CD4-positive, alpha-beta T cell treated with Interleukin-1 beta for 1 hour (primary cell): ENCODE results near the gene ABRACL.
A peak's percentile ranks its signal among the peaks of the same experiment; 100 is the strongest.
"Not testable (repeated sequence)": the region's sequence is repeated elsewhere in the genome, so short reads cannot be mapped to it uniquely, and the experiment has no call there.

Experiments
- DNase-seq, 2 donors: peaks; one replicate each; pipeline ENCODE4 v3.0.0-alpha.2; 2020 to 2022

ABRACL gene

DNA sequence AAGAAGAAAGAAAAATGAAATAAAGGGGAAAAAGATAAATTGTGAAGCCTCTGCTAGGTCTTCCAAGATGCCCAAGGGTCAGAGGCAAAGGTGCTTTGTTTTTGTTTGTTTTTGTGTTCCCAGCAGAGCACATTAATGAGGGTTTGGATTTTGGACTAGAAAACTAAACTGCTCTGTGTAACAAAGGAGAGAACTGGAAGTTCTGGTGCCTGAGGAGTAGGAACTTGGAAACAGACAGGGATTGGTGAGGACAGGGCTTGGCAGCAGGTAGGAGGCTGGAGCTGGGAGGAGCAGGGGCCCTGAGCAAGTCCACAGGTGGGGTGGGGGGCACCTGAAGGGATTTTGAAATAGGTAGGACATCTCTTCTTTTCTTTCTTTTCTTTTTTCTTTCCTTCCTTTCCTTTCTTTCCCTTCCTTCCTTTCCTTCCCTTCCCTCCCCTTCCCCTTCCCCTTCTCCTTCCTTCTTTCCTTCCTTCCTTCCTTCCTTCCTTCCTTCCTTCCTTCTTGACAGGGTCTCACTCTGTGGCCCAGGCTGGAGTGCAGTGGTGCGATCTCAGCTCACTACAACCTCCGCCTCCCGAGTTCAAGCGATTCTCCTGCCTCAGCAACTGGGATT lies 15.3 kb upstream of the ABRACL start:
- DNase-seq: no peak

DNA sequence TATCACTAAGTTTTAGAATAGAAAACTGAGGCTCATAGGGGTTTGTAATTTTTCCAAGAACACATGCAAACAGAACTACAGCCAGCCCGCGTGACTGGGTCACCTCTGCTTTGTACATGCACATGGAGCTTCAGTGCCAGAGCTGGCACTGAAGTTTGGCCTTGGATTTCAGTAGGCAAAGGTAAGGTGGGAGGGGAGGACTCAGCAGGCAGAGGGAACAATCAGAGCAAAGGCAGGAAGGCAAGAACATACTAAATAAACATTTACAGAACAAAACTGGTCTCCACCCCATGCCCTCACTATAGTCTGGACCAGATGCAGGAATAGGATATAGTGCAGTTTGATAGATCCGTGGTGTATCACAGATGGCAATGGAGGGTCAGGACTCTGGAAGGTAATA lies 13.6 kb upstream of the ABRACL start:
- no peak for DNase-seq

DNA sequence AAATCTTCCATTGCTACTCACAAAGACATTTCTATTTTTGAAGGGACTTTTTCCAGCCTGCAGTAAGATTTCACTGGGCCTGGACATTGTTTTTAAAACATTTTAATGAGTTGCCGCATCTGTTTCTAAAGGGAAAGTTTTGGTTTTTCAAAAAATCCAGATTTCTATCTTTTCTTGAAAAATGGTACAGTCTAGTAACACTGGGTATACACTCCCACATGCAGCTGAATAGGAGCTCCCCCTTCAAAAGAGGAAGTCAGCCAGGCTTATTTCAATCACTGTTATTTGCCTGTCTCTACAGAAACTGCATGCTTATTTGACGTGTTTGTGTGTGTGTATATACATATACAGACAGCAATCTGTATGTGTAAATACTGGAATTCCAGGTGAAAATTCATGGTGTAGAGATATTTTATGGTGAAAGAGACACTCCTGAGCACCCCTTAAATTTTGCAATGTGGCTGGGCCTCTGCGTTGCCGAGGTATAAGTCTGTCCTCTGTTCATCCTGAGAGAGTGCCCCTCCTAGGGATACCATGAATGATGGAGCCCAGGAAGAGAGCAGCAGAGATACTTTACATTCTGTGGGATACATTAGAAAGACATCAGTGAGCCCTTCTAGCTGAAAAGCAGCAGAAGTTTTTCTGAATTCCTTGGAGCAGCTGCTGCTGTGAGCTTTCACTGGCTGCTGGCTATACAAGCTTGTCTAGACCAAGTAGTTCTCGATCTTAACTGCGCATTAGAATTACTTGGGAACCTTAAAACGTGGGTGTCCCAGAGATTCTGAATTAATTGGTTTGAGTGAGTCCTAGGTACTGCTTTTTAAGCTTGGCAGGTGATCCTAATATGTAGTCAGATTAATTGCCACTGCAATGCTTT lies 12.0 kb upstream of the ABRACL start:
- DNase-seq: no peak

DNA sequence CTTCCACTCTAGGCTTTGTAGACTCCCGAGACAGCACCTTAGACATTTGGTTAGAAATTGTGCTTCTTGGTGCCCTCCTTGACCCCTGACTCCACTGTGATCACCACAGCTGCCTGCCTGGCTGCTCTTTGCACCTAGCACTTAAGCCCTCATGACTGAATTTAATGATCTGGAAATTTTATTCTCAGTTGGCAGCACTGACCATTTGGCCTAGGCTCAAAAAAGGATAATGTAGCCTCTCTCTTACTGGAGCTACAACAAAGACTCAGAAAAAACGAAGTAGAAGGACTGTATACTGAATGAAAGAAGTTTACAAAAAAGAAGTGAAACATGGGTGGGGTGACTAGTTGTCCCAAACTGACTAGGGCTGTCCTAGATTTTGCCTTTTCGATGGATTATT lies 11.3 kb upstream of the ABRACL start:
- DNase-seq: no peak

DNA sequence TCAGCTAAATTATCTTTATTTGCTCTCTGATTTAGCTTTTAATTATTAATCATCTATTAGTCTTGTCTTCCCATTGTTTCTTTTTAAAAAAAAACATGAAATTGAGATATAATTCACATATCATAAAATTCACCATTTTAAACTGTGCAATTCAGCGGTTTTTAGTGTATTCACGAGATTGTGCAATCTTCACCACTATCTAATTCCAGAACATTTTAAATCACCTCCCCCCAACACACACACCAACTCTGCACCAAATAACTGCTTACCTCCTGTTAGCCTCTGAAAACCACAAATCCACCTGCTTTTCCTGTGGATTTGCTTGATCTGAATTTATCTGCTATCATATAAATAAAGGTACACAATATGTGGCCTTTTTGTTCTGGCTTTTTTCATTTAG lies 8.8 kb upstream of the ABRACL start:
- DNase-seq: no peak

DNA sequence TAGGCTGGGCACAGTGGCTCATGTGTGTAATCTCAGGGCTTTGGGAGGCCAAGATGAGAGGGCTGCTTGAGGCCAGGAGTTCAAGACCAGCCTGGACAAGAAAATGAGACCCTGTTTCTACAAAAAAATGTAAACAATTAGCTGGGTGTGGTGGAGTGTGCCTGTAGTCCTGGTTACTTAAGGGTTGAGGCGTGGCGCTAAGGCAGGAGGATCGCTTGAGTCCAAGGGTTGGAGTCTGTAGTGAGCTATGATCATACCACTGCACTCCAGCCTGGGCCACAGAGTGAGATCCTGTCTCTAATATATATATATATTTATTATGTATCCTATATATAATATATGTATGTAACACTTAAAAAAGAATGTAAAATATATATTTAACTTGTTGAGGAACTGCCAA lies 7.9 kb upstream of the ABRACL start:
- DNase-seq: no peak

DNA sequence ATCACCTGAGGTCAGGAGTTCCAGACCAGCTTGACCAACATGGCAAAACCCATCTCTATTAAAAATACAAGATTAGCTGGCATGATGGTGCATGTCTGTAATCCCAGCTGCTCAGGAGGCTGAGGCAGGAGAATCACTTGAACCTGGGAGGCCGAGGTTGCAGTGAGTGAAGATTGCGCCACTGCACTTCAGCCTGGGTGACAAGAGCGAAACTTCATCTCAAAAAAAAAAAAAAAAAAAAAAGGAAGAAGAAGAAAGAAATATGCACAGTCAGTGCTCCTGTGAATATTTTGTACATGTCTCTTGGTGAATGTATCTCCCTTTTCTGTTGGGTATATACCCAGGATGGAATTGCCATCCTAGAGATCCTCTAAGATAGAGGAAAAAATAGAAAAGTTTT lies 3.1 kb upstream of the ABRACL start:
- DNase-seq: not testable (repeated sequence)

DNA sequence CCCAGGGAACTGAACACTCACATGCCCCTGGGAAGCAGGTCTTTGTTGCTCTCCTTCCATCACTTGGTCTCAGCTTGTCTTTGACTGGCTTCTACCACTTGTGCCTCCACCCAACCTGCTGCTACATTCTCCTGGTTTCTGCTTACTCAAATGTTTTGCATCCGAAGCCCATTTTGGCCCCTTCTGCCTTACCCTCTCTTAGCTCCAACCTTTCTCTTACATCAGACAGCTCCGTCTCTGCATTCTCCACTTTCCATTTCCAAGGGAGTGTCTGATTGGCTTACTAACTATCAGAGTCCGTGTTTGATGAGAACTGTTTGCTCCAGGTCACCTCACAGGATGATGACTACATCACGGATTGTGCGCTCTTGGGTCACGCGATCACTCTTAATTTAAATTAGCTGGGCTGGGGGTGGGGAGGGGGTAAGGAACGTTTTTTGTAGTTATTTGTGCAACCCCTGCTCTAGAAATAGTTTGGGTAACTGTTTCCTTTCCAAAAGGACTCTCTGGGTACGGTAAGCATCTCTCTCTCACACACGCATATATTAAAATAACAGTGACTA lies 844 bp upstream of the ABRACL start:
- peak; percentile 21 to 52 for DNase-seq

DNA sequence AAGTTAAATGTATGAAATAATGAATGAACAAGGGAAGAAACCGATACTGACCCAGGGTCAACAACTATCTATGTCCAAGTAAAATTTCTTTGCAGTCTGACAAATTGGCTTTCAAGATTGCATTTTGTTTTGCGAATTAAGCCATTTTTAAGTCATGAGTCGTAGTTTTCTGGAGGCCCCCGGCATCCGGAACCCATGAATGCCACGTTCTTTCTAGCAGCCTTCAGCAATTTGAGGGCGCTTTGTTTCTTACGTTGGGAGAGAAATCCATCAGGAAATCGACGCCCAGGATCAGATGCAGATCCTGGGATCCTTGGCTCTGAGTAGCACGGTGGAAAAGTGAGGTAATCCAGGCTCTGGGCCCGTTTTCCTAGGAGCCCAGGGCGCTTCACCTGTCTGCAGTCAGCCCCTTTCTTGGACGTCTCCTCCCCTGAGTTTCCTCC lies 309 bp upstream of the ABRACL start:
- no peak for DNase-seq

DNA sequence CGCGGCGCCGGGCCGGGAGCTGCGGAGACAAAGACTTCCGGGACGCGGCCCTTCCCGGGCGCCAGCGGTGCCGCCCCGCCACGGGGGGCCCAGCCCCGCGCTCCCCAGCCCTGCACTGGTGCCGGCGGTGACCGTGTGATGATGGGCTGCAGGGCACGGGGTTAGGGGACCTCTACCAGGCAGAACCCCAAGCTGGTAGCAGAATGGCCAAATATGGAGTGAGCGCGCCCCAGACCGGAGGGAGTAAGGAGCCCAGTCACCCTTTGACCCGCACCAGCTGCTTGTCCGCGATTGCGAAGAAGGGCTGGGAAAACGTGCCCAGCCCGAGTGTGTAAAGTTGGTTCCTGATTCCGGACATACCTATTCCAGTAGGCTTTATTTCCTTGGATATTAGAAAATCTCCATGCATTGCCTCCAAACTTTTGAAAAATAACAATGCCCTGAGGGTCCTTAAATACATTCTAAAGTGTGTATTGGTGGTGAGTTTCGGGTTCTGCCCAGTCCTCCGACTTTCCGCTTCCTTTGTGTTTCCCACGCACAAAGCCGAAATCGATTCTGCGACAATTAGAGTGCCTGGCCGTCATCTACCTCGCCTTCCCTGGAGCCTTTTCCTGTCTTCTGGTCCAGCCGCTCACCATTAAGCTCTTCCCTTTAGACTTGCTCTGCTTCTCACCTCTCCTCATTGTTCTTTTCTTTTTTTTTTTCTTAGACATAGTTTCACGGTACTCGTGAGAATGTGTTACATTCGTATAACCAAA lies 1.1 kb downstream of the ABRACL start:
- DNase-seq: peak in 1 of 2 donors; percentile 31

DNA sequence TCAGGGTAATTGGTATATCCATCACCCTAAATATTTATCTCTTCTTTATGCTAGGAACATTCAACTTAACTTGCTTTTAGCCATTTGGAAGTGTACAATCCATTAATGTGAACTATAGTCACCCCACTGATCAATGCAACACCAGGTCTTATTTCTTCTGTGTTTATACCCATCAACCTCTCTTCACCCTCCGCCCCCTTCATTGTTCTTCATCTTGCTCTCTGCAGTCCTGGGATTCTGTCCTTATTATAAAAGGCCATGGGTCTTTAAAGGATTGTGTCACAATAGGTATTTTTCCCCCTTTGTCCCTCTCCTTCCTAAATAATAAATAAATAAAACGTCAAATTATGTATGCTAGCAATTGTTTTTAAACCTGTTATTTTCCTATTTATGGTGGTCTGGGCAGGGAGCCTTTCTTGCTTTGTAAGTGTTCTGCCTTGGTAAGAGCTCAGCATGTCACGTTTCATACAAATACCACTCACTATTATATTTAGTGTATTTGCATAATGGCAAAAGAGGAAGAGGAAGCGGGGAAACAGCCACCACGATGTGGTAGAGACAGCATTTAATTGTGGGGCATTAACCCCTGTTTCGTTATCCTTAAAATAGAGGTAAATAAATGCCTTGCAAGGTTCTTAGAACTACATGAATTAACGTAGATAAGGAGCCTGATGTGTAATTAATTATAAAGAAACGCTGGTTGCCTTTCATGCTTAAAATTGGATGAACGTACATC lies 1.9 kb downstream of the ABRACL start:
- peak; percentile 28 to 37 for DNase-seq

DNA sequence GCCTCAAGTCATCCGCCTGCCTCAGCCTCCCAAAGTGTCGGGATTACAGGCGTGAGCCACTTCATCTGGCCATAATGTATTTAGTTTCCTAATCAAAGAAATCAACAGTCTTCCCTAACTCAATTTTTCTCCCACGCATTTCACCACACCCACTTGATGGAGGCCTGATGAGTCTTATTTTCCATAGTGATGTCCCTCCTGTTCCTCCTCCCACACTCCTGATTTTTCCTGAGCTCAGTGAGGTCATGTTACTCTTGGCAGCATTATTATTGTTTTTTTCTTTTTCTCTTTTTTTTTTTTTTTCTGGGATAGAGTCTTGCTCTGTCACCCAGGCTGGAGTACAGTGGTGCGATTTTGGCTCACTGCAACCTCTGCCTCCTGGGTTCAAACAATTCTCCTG lies 8.9 kb downstream of the ABRACL start:
- DNase-seq: no peak

DNA sequence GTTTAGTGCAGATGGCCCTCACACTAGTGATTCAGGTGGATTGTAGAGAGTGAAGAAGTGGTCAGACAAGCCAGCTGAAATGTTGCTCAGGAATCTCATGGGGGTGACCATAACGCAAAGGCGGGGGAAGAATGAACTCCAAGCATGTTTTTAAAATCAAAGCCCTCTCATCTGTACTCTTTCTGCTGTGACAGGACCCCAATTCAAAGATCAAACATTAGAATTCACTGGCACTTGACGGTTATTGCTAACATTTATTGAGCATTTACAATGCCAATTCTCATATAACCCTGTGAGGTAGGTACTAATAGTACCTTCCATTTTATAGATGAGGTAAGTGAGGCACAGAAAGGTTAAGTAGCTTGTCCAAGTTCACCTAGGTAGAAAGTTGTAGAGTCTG lies 15.7 kb downstream of the ABRACL start:
- DNase-seq: no peak

DNA sequence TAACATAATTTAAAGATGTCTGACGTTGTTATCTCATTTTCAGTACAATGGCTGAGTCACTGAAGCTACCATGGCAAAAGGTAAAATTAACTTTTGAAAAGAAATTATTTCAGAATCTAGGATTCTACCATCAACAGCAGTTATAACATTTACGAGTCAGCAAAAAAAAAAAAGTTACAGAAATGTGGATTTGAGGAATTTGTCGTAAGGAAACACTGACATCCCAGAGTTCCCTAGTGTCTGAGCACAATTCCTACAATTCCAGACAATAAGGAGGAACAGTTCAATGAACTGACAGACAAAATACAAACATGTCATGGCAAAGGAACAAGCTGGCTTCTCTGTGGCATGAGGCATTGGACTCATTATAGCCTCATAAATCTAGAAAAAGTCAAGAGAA lies 19.1 kb downstream of the ABRACL start:
- DNase-seq: no peak

DNA sequence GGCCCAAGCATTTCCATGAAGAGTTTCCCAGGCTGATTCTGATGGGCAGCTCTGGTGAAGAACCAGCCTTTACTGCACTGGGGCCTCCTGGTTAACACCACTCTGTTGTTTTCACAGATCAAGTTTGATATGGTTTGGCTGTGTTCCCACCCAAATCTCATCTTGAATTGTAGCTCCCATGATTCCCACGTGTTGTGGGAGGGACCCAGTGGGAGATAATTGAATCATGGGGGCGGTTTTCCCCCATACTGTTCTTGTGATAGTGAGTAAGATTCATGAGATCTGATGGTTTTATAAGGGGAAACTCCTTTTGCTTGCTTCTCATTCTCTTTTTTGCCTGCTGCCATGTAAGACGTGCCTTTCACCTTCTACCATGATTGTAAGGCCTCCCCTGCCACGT lies 20.4 kb downstream of the ABRACL start:
- DNase-seq: not testable (repeated sequence)

DNA sequence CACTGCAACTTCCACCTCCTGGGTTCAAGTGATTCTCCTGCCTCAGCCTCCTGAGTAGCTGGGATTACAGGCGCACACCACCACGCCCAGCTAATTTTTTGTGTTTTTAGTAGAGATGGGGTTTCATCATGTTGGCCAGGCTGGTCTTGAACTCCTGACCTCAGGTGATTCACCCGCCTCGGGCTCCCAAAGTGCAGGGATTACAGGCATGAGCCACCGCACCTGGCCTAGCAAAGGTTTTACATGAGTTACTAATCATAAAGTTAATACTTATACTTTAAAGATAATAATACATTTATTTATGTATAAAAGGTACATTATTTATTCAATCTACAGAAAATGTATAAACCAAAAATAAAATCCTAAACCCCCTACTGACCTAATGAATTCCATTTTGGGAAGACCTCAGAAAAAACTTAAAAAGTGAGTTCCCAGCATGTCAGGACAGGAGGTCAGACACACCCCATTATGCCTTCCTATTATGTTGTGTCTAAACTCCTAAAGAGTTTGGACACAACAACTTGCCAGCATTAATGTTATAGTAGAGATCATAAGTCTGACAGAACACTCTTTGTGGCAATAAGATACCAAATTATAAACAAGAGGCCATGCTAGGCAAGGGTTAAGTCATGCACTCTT lies 21.7 kb downstream of the ABRACL start:
- not testable (repeated sequence) for DNase-seq

DNA sequence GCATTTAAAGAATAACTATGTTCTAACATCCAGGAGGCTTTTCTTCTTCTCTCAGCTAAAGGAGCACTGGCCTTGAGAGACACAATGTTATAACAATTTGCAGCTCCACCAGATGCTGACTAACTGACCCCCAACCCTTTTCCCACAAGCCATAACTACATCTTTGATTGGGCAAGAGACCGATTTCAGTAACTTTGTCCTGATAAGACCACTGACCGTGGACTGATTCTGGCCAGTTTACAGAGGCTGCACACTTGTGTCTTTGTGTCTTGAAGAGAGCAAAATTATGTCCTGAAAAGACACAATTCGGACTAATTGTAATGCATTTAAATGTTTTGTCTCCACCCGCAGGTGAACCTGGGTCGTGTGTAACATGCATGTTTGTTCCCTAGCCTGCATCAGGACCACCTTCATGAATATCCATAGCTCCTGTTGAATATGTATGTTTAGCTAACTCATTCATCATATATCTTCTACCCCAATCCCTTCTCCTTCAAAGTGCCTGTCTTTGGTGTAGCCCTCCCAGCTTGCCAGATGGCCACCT lies 22.3 kb downstream of the ABRACL start:
- peak in 1 of 2 donors; percentile 12 for DNase-seq

DNA sequence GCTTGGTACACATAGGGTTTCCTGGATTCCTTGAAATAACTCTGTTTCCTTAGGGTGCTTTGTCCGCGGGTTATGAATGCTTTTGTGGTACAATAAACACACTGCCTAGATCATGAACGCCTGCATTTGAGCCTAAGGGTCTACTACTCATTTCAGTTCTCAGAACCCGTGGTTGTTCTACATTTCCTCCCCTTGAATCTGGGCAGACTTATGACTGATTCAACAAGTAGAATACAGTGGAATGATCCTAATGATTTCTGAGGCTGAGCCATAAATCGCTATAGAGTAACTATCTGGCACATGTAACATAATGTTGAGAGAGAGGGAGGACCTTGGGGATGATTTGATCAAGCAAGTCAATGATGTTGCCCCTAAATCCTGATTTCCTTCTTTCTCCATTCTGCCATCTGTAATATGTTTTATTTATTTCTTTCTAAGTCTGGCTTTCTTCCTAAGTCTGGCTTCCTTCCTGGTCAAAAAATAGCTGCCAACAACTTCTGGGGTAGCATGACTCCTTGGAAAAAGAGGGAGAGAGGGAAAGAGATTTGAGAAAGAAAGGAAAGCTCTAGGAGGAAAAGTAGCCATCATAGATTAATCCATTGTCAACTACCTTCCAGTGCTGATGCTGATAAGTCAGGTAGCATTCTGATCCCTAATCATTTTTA lies 23.0 kb downstream of the ABRACL start:
- no peak for DNase-seq

DNA sequence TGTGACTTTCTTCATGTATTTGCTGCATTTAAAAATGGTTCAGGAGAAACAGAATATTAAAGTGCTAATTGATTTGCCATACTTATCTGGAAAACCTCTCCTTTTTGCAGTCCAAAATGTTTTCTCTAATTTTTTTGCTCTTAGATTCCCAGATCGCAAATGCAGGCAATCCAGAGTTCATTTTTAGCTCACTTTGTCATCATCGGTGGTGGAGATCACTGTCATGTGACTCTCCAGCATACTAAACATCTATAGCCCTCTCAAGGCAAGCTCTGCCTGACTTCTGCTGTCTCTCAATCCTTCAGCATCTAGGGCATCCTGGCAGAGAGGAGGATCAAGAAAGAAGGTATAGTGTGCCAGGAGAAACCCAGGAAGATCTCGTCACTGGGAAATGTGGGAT lies 24.8 kb downstream of the ABRACL start:
- no peak for DNase-seq

DNA sequence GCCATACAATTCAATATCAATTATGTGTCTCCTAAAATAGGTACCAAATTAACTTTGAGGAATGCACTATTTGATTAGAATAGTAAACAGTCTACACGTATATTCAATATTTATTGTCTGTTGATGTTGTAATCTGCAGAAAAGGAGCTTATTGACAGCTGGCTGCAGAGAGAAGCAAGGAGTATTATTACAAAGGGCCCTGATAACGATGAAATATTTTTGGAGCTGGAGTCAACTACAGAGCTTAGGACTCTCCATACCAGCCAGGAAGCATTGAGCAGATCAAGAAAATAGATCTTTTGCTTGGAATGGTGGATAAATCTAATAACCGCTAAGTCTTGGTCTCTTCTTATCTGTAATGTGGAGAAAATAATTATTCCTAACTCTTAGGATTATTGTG lies 25.5 kb downstream of the ABRACL start:
- DNase-seq: no peak

DNA sequence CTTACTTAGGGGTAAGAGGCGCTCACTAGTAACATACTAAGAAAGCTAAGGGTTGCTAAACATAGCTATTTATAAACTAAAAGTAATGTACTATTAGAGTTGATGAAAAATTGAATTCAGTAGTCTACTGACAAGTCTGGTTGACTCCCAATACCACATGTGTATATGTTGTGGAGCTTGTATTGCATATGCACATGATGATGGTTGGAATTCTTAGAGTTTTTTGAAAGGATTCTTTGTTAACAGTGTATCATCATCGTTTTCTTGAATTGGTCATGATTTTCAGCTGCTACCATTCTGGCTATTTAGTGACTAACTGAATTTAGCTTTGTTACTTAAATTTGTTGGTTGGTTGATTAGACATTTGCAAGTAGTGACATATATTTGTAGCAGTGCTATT lies 27.2 kb downstream of the ABRACL start:
- DNase-seq: no peak
